Measurements from ENCODE around the gene PPP4R2. TPM values are rescaled to one million over a fixed set of nuclear protein-coding genes. Genes with fewer than 3 reads are reported as not detected.
A peak's percentile ranks its signal among the peaks of the same experiment; 100 is the strongest.

Gene PPP4R2
- total RNA-seq, 1 donor from 2014 or later = 55.5 TPM

- Histone ChIP-seq H3K4me3 (no peak overlapping the region), H3K4me1 (peaks cover 93% of the 10 kb centered on the region), H3K36me3 (peaks cover 15% of the 10 kb centered on the region), H3K27me3 (ENCODE audit: low read depth) (no peaks in the 10 kb centered on the region), H3K9me3 (replicated peaks) (no peaks in the 10 kb centered on the region), H3K27ac (replicated peaks) (no peak overlapping the region)
- no peak for TF ChIP-seq CTCF (IDR thresholded peaks at IDR 0.05; ENCODE audit: borderline replicate concordance)
- intact Hi-C loops (cut with micrococcal nuclease) = no loop called here
- no peak for DNase-seq
These were observed 11.5 kb downstream of the PPP4R2 start for GRCh38 chr3:73007992-73008712.

DNA sequence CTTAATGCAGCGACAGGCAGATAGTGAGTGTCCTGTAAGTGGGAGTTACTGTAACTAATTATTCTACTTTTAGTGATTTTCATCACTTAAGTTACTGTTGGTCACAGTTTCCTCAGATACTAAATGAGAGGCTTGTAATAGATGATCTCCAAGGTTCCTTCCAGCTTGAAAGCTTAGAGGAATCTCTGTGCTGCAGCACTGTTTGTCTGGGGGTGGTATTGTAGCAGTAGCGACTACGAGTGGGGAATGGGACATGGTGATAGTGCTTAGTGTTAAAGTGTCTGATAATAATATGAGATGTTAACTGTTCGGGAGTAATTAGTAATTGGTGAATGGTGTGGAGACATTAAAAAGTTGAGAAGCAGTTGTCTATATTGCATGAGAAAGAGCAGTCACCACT is 12.4 kb downstream of the PPP4R2 start:
- no peak for TF ChIP-seq CTCF (IDR thresholded peaks at IDR 0.05; ENCODE audit: borderline replicate concordance)
- H3K4me1 ChIP-seq = peaks cover 93% of the 10 kb centered on the region
- no peak overlapping the region for H3K27ac ChIP-seq (replicated peaks)
- no peak overlapping the region for H3K4me3 ChIP-seq
- DNase-seq = no peak
- H3K36me3 ChIP-seq = peaks cover 15% of the 10 kb centered on the region
- H3K9me3 ChIP-seq (replicated peaks) = no peaks in the 10 kb centered on the region
- H3K27me3 ChIP-seq (ENCODE audit: low read depth) = no peaks in the 10 kb centered on the region
- intact Hi-C loops (cut with micrococcal nuclease) = no loop called here

GRCh38 chr3:73009750-73010149 is 13.1 kb downstream of the PPP4R2 start:
- no peaks in the 10 kb centered on the region for H3K27me3 ChIP-seq (ENCODE audit: low read depth)
- no peaks in the 10 kb centered on the region for H3K9me3 ChIP-seq (replicated peaks)
- intact Hi-C loops (cut with micrococcal nuclease) = no loop called here
- peak overlapping the region; percentile 17 for H3K27ac ChIP-seq (replicated peaks)
- no peak for TF ChIP-seq CTCF (IDR thresholded peaks at IDR 0.05; ENCODE audit: borderline replicate concordance)
- peaks cover 91% of the 10 kb centered on the region for H3K4me1 ChIP-seq
- no peak overlapping the region for H3K4me3 ChIP-seq
- no peak for DNase-seq
- H3K36me3 ChIP-seq = peaks cover 15% of the 10 kb centered on the region

DNA sequence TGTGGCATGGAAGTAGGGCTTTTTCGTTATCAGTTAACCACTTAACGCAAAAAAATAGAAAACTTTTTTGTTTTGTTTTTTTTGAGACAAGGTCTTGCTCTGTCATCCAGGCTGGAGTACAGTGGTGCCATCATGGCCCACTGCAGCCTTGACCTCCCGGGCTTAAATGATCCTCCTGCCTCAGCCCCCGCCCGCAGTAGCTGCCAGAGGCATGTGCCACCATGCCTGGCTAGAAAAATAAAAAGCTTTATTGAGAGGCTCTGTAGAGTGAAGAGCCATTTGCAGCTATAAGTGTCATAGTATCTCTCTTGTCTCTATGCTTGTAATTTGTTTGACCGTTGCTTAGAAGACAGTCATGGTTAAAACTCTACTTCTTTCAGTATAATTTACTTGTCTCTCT is 13.5 kb downstream of the PPP4R2 start:
- peak overlapping the region; percentile 17 for H3K27ac ChIP-seq (replicated peaks)
- H3K36me3 ChIP-seq = peaks cover 15% of the 10 kb centered on the region
- H3K4me3 ChIP-seq = no peak overlapping the region
- no peaks in the 10 kb centered on the region for H3K9me3 ChIP-seq (replicated peaks)
- peaks cover 89% of the 10 kb centered on the region for H3K4me1 ChIP-seq
- no peak for DNase-seq
- TF ChIP-seq CTCF (IDR thresholded peaks at IDR 0.05; ENCODE audit: borderline replicate concordance) = no peak
- no peaks in the 10 kb centered on the region for H3K27me3 ChIP-seq (ENCODE audit: low read depth)
- intact Hi-C loops (cut with micrococcal nuclease) = no loop called here

DNA sequence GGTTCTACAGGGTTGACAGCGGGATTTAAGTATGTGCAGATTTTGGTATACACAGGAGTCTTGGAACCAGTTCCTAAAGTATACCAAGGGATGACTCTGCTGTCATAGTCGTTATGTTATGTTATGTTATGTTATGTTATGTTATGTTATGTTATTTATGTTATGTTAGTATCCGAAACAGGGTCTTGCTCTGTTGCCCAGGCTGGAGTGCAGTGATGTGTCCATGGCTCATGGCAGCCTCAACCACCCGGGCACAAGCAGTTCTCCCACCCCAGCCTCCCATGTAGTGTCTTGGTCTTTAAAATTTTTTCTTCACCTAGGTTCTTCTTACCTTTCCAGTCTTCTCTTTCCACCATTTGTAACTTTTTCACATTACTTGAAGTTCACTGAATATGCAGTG is 21.7 kb downstream of the PPP4R2 start:
- DNase-seq = no peak
- Histone ChIP-seq H3K27me3 (ENCODE audit: low read depth) (no peaks in the 10 kb centered on the region), H3K9me3 (replicated peaks) (no peaks in the 10 kb centered on the region), H3K4me3 (no peak overlapping the region), H3K27ac (replicated peaks) (no peak overlapping the region), H3K36me3 (no peaks in the 10 kb centered on the region), H3K4me1 (peaks cover 78% of the 10 kb centered on the region)
- TF ChIP-seq CTCF (IDR thresholded peaks at IDR 0.05; ENCODE audit: borderline replicate concordance) = no peak
- intact Hi-C loops (cut with micrococcal nuclease) = no loop called here
